Activated CD8-positive, alpha-beta T cell treated with anti-CD3 and anti-CD28 coated beads for 36 hours (primary cell): ENCODE results near the gene BCAR1. TPM values are rescaled to one million over a fixed set of nuclear protein-coding genes. Genes with fewer than 3 reads are reported as not detected.

Experiments used
- ATAC-seq: fragments of 200-7000 bp; cut with Tn5 transposase; one replicate; pipeline ENCODE4 v1.10.0; 2021; ENCODE audit warnings: mild to moderate bottlenecking, moderate library complexity
- CTCF ChIA-PET: fragments of 350-600 bp; sonication (Branson Sonifier 250); formaldehyde crosslinking; loops from one replicate; lab custom pipeline; 2021; ENCODE audit warnings: antibody characterized with exemption; lab: Charles Lee
- POLR2A ChIA-PET: fragments of 350-600 bp; sonication (Branson Sonifier 250); formaldehyde crosslinking; loops from one replicate; lab custom pipeline; 2021; ENCODE audit warnings: antibody characterized with exemption; lab: Charles Lee
- DNase-seq: peaks from one replicate; pipeline ENCODE4 v3.0.0-alpha.2; 2020
- H3K27ac Mint-ChIP-seq: one replicate; pipeline ENCODE4 v1.8.0; 2021; ENCODE audit warnings: mild to moderate bottlenecking, mixed read lengths
- H3K27me3 Mint-ChIP-seq: one replicate; pipeline ENCODE4 v1.8.0; 2021; ENCODE audit warnings: mixed read lengths
- H3K36me3 Mint-ChIP-seq: one replicate; pipeline ENCODE4 v1.8.0; 2021; ENCODE audit warnings: low read depth, mixed read lengths
- H3K4me1 Mint-ChIP-seq: one replicate; pipeline ENCODE4 v1.8.0; 2021; ENCODE audit warnings: low read depth, mixed read lengths
- H3K4me3 Mint-ChIP-seq: one replicate; pipeline ENCODE4 v1.8.0; 2021; ENCODE audit warnings: mild to moderate bottlenecking, moderate library complexity, mixed read lengths
- H3K9me3 Mint-ChIP-seq: one replicate; pipeline ENCODE4 v1.8.0; 2021; ENCODE audit warnings: mixed read lengths
- CTCF ChIP-seq: fragments of 200-600 bp; IDR thresholded peaks from one replicate; pipeline ENCODE4 v1.8.0; 2022; ENCODE audit warnings: antibody characterized with exemption, mild to moderate bottlenecking
- intact Hi-C: fragments of 100-400 bp; cut with micrococcal nuclease; formaldehyde crosslinking; loops from one replicate; pipeline ENCODE4 v1.10.0; 2022
- total RNA-seq, 2 experiments: library from RNA; stranded (reverse); gene quantifications; one replicate each; pipeline ENCODE4 v1.2.3, GENCODE V29; 2021

The BCAR1 gene
- total RNA-seq, 2 experiments from 2014 or later, result 0.34 to 0.87 TPM

GRCh38 chr16:75252049-75252864, 833 bp upstream of the BCAR1 start:
- intact Hi-C loops, result no loop called here
- no peak for TF ChIP-seq CTCF
- ChIA-PET CTCF (interaction anchor here (0.6 to 1.1 kb wide), 2 partner anchors 53 to 150 kb away, joined by 3 to 5 read pairs; no protein-coding TSS in a partner anchor), POLR2A (no interaction called here)
- no peaks in the 10 kb centered on the region for H3K9me3 Mint-ChIP-seq
- peak overlapping the region; percentile 53 for H3K4me3 Mint-ChIP-seq
- ATAC-seq (no peak), DNase-seq (no peak)
- H3K27me3 Mint-ChIP-seq, result peaks cover 34% of the 10 kb centered on the region
- H3K36me3 Mint-ChIP-seq, result no peaks in the 10 kb centered on the region
- no peak overlapping the region for H3K27ac Mint-ChIP-seq
- no peaks in the 10 kb centered on the region for H3K4me1 Mint-ChIP-seq

GRCh38 chr16:75250809-75251279, 580 bp downstream of the BCAR1 start:
- no peaks in the 10 kb centered on the region for H3K9me3 Mint-ChIP-seq
- peak; percentile 11 for ATAC-seq
- H3K36me3 Mint-ChIP-seq, result no peaks in the 10 kb centered on the region
- no peak for TF ChIP-seq CTCF
- intact Hi-C loops, result no loop called here
- peaks cover 34% of the 10 kb centered on the region for H3K27me3 Mint-ChIP-seq
- ChIA-PET POLR2A (no interaction called here), CTCF (interaction anchor here (1.5 to 2.3 kb wide), 3 partner anchors 51 to 133 kb away, joined by 4 to 12 read pairs (median 11); no protein-coding TSS in a partner anchor)
- no peak for DNase-seq
- no peak overlapping the region for H3K27ac Mint-ChIP-seq
- no peaks in the 10 kb centered on the region for H3K4me1 Mint-ChIP-seq
- no peak overlapping the region for H3K4me3 Mint-ChIP-seq

GRCh38 chr16:75250089-75250808, 1.2 kb downstream of the BCAR1 start:
- peaks cover 33% of the 10 kb centered on the region for H3K27me3 Mint-ChIP-seq
- intact Hi-C loops, result no loop called here
- DNase-seq (no peak), ATAC-seq (no peak)
- H3K27ac Mint-ChIP-seq, result no peak overlapping the region
- POLR2A ChIA-PET, result no interaction called here
- H3K4me1 Mint-ChIP-seq, result no peaks in the 10 kb centered on the region
- CTCF ChIA-PET, result interaction anchor here (1.5 to 2.3 kb wide), 3 partner anchors 50 to 134 kb away, joined by 4 to 12 read pairs (median 11); no protein-coding TSS in a partner anchor
- H3K9me3 Mint-ChIP-seq, result no peaks in the 10 kb centered on the region
- TF ChIP-seq CTCF, result no peak
- H3K4me3 Mint-ChIP-seq, result peak overlapping the region; percentile 24
- no peaks in the 10 kb centered on the region for H3K36me3 Mint-ChIP-seq

- peaks cover 28% of the 10 kb centered on the region for H3K27me3 Mint-ChIP-seq
- ATAC-seq, result no peak
- POLR2A ChIA-PET, result no interaction called here
Observed at GRCh38 chr16:75249441-75249840, 2.0 kb downstream of the BCAR1 start.

More at GRCh38 chr16:75249441-75249840, 2.0 kb downstream of the BCAR1 start:
- DNase-seq, result no peak
- Mint-ChIP-seq H3K36me3 (no peaks in the 10 kb centered on the region), H3K27ac (no peak overlapping the region), H3K9me3 (no peaks in the 10 kb centered on the region), H3K4me1 (no peaks in the 10 kb centered on the region), H3K4me3 (no peak overlapping the region)
- TF ChIP-seq CTCF, result no peak
- intact Hi-C loops, result no loop called here
- CTCF ChIA-PET, result interaction anchor here (1.2 to 2.3 kb wide), 3 partner anchors 15 to 135 kb away, joined by 5 to 12 read pairs (median 11); no protein-coding TSS in a partner anchor
